Measurements from ENCODE around the gene GPR68.
"Not testable (repeated sequence)": the region's sequence is repeated elsewhere in the genome, so short reads cannot be mapped to it uniquely, and the experiment has no call there.

Gene GPR68

DNA sequence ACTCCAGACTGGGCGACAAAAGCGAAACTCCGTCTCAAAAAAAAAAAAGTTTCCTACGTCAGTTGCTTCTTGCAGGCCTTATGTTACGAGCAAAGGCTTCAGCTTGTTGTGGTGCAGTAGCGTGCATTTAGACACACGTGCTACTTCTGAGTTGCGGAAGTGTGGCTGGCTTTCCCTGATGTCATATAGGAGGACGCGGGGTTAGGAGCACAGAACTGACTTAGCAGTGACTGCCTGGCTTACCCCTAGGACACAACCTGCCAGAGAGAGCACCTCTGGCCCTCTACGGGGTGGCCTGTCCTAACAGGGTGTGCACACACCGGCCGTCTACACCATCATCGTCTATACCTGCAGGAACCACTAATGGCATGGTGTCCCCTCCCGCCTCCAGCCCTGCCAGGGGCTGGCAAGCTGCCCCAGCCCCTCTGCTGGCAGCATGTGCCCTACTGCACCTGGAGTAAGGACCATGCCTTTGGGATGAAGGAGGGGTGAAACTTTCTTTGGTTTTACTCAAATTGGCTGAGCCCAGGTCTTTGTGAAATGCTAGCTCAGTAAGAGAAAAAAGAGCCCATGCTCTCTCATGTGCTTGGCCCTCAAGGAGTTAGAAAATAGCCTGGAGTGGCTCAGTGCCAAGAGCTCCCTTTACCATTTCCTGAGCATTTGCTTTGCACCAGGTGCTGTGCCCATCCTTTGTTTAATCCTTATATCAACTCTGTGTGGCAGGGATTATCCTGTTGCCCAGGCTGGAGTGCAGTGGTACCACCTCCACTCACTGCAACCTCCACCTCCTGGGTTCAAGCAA lies 1.7 kb upstream of the GPR68 start:
- Histone ChIP-seq H2BK15ac (ENCODE audit: low read length) (no peak overlapping the region), H3K9ac (ENCODE audit: low read depth, low read length, poor library complexity) (no peak overlapping the region), H3K9me3 (replicated peaks in 1 of 2; ENCODE audit: control insufficient read depth in 2 of 2, insufficient read depth in 1 of 2, low read depth in 1 of 2, low read length in 2 of 2) (no peaks in the 10 kb centered on the region), H3K4me2 (ENCODE audit: insufficient read depth, low read length, poor library complexity, severe bottlenecking) (no peak overlapping the region), H4K8ac (ENCODE audit: low read depth, low read length) (no peak overlapping the region), H3K27ac (replicated peaks; ENCODE audit: low read length) (no peak overlapping the region), H3K4ac (ENCODE audit: low read length) (peak overlapping the region; percentile 19), H3K27me3 (ENCODE audit: control insufficient read depth in 3 of 3, insufficient read depth in 3 of 3, low read depth in 1 of 3, low read length in 3 of 3) (peaks cover 0 to 23% (median 0%) of the 10 kb centered on the region in 3 experiments), H4K91ac (ENCODE audit: low read depth, low read length, poor library complexity) (no peak overlapping the region), H2AK5ac (ENCODE audit: low read depth, low read length) (peak overlapping the region; percentile 67), H3K23ac (ENCODE audit: low read depth, low read length, poor library complexity) (no peak overlapping the region), H2AFZ (ENCODE audit: low read length) (no peak overlapping the region), H3K4me1 (ENCODE audit: control insufficient read depth in 2 of 2, insufficient read depth in 1 of 2, low read depth in 1 of 2, low read length in 2 of 2) (peaks cover 10 to 22% of the 10 kb centered on the region in 2 donors), H2BK120ac (ENCODE audit: low read depth, low read length) (no peak overlapping the region), H2BK12ac (ENCODE audit: low read length) (no peak overlapping the region), H3K79me1 (ENCODE audit: low read depth, low read length) (no peaks in the 10 kb centered on the region), H3K36me3 (replicated peaks in 1 of 2; ENCODE audit: control insufficient read depth in 2 of 2, insufficient read depth in 2 of 2, low read length in 2 of 2) (no peaks in the 10 kb centered on the region), H3K18ac (ENCODE audit: low read length) (no peak overlapping the region), H3K14ac (ENCODE audit: low read length) (no peak overlapping the region), H3K4me3 (ENCODE audit: low read length in 2 of 2) (no peak overlapping the region), H2BK5ac (ENCODE audit: low read length) (no peak overlapping the region)
- no CpG with 5 or more reads among the region's 15 CpGs for WGBS, 2 donors (ENCODE audit: extremely low coverage in 2 of 2, insufficient read length in 2 of 2, insufficient replicate concordance in 1 of 2)
- DNase-seq (ENCODE audit: low spot score), result no peak

- H2AK5ac ChIP-seq (ENCODE audit: low read depth, low read length), result peak overlapping the region; percentile 4
- not testable (repeated sequence) for H3K14ac ChIP-seq (ENCODE audit: low read length); H4K91ac ChIP-seq (ENCODE audit: low read depth, low read length, poor library complexity); H2BK12ac ChIP-seq (ENCODE audit: low read length); H4K8ac ChIP-seq (ENCODE audit: low read depth, low read length); H3K4me3 ChIP-seq (ENCODE audit: low read length in 2 of 2); H2BK120ac ChIP-seq (ENCODE audit: low read depth, low read length); H3K9me3 ChIP-seq (replicated peaks in 1 of 2; ENCODE audit: control insufficient read depth in 2 of 2, insufficient read depth in 1 of 2, low read depth in 1 of 2, low read length in 2 of 2); H2AFZ ChIP-seq (ENCODE audit: low read length); H3K23ac ChIP-seq (ENCODE audit: low read depth, low read length, poor library complexity); H3K18ac ChIP-seq (ENCODE audit: low read length); H3K9ac ChIP-seq (ENCODE audit: low read depth, low read length, poor library complexity); H3K4me2 ChIP-seq (ENCODE audit: insufficient read depth, low read length, poor library complexity, severe bottlenecking); H2BK15ac ChIP-seq (ENCODE audit: low read length); H3K4ac ChIP-seq (ENCODE audit: low read length); DNase-seq (ENCODE audit: low spot score); H3K79me1 ChIP-seq (ENCODE audit: low read depth, low read length); H2BK5ac ChIP-seq (ENCODE audit: low read length); H3K36me3 ChIP-seq (replicated peaks in 1 of 2; ENCODE audit: control insufficient read depth in 2 of 2, insufficient read depth in 2 of 2, low read length in 2 of 2); H3K27ac ChIP-seq (replicated peaks; ENCODE audit: low read length)
- WGBS, 2 donors (ENCODE audit: extremely low coverage in 2 of 2, insufficient read length in 2 of 2, insufficient replicate concordance in 1 of 2), result no CpG with 5 or more reads among the region's 8 CpGs
- peaks cover 10 to 20% of the 10 kb centered on the region in 2 donors for H3K4me1 ChIP-seq (ENCODE audit: control insufficient read depth in 2 of 2, insufficient read depth in 1 of 2, low read depth in 1 of 2, low read length in 2 of 2)
- H3K27me3 ChIP-seq (ENCODE audit: control insufficient read depth in 3 of 3, insufficient read depth in 3 of 3, low read depth in 1 of 3, low read length in 3 of 3), result peaks cover 0 to 23% (median 0%) of the 10 kb centered on the region in 3 experiments
Observed at GRCh38 chr14:91245616-91246015, 1.1 kb upstream of the GPR68 start.

DNA sequence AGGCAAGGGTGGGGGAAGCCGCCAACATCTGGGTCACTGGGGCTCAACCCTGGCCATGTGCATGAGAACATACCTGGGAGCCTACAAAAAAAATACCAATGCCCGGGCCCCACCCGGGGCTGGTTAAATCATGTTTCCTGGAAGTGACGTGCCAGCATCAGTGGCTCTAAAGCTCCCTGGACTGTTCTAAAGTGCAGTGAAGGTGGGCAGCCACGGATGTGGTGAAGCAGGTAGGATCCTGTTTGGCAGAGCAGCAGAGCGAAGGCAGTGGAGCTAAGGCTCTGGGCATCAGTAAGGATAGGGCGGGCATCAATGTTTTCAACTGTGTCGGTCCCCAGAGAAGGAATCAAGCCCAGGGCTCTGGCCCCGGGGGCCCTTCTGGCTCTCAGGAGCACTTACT lies 525 bp upstream of the GPR68 start:
- peaks cover 7 to 14% of the 10 kb centered on the region in 2 donors for H3K4me1 ChIP-seq (ENCODE audit: control insufficient read depth in 2 of 2, insufficient read depth in 1 of 2, low read depth in 1 of 2, low read length in 2 of 2)
- no peaks in the 10 kb centered on the region for H3K36me3 ChIP-seq (replicated peaks in 1 of 2; ENCODE audit: control insufficient read depth in 2 of 2, insufficient read depth in 2 of 2, low read length in 2 of 2)
- H4K91ac ChIP-seq (ENCODE audit: low read depth, low read length, poor library complexity), result no peak overlapping the region
- no peak overlapping the region for H2BK12ac ChIP-seq (ENCODE audit: low read length)
- H2BK5ac ChIP-seq (ENCODE audit: low read length), result no peak overlapping the region
- H2BK120ac ChIP-seq (ENCODE audit: low read depth, low read length), result no peak overlapping the region
- no peak for DNase-seq (ENCODE audit: low spot score)
- H2BK15ac ChIP-seq (ENCODE audit: low read length), result peak overlapping the region; percentile 15
- H3K9me3 ChIP-seq (replicated peaks in 1 of 2; ENCODE audit: control insufficient read depth in 2 of 2, insufficient read depth in 1 of 2, low read depth in 1 of 2, low read length in 2 of 2), result no peaks in the 10 kb centered on the region
- peaks cover 0 to 23% (median 0%) of the 10 kb centered on the region in 3 experiments for H3K27me3 ChIP-seq (ENCODE audit: control insufficient read depth in 3 of 3, insufficient read depth in 3 of 3, low read depth in 1 of 3, low read length in 3 of 3)
- no peak overlapping the region for H3K4ac ChIP-seq (ENCODE audit: low read length)
- no peak overlapping the region for H3K9ac ChIP-seq (ENCODE audit: low read depth, low read length, poor library complexity)
- no peak overlapping the region for H4K8ac ChIP-seq (ENCODE audit: low read depth, low read length)
- peak overlapping the region; percentile 33 for H3K18ac ChIP-seq (ENCODE audit: low read length)
- H2AK5ac ChIP-seq (ENCODE audit: low read depth, low read length), result peak overlapping the region; percentile 4
- H2AFZ ChIP-seq (ENCODE audit: low read length), result peak overlapping the region; percentile 89
- no peak overlapping the region for H3K23ac ChIP-seq (ENCODE audit: low read depth, low read length, poor library complexity)
- no peak overlapping the region for H3K14ac ChIP-seq (ENCODE audit: low read length)
- no peak overlapping the region for H3K27ac ChIP-seq (replicated peaks; ENCODE audit: low read length)
- H3K4me3 ChIP-seq (ENCODE audit: low read length in 2 of 2), result no peak overlapping the region
- H3K4me2 ChIP-seq (ENCODE audit: insufficient read depth, low read length, poor library complexity, severe bottlenecking), result no peak overlapping the region
- H3K79me1 ChIP-seq (ENCODE audit: low read depth, low read length), result no peaks in the 10 kb centered on the region
- no CpG with 5 or more reads among the region's 9 CpGs for WGBS, 2 donors (ENCODE audit: extremely low coverage in 2 of 2, insufficient read length in 2 of 2, insufficient replicate concordance in 1 of 2)

- Histone ChIP-seq H3K9me3 (replicated peaks in 1 of 2; ENCODE audit: control insufficient read depth in 2 of 2, insufficient read depth in 1 of 2, low read depth in 1 of 2, low read length in 2 of 2) (peaks cover 0 to 2% of the 10 kb centered on the region in 2 donors), H3K79me1 (ENCODE audit: low read depth, low read length) (no peaks in the 10 kb centered on the region), H3K4me2 (ENCODE audit: insufficient read depth, low read length, poor library complexity, severe bottlenecking) (no peak overlapping the region), H2BK5ac (ENCODE audit: low read length) (no peak overlapping the region), H3K18ac (ENCODE audit: low read length) (no peak overlapping the region), H3K9ac (ENCODE audit: low read depth, low read length, poor library complexity) (no peak overlapping the region), H2BK12ac (ENCODE audit: low read length) (no peak overlapping the region), H2BK15ac (ENCODE audit: low read length) (no peak overlapping the region), H3K23ac (ENCODE audit: low read depth, low read length, poor library complexity) (no peak overlapping the region), H3K36me3 (replicated peaks in 1 of 2; ENCODE audit: control insufficient read depth in 2 of 2, insufficient read depth in 2 of 2, low read length in 2 of 2) (no peaks in the 10 kb centered on the region), H2AK5ac (ENCODE audit: low read depth, low read length) (no peak overlapping the region), H3K4ac (ENCODE audit: low read length) (no peak overlapping the region), H3K14ac (ENCODE audit: low read length) (no peak overlapping the region), H4K8ac (ENCODE audit: low read depth, low read length) (no peak overlapping the region), H3K4me1 (ENCODE audit: control insufficient read depth in 2 of 2, insufficient read depth in 1 of 2, low read depth in 1 of 2, low read length in 2 of 2) (peaks cover 5 to 10% of the 10 kb centered on the region in 2 donors), H3K27ac (replicated peaks; ENCODE audit: low read length) (no peak overlapping the region), H3K27me3 (ENCODE audit: control insufficient read depth in 3 of 3, insufficient read depth in 3 of 3, low read depth in 1 of 3, low read length in 3 of 3) (peaks cover 0 to 23% (median 0%) of the 10 kb centered on the region in 3 experiments), H4K91ac (ENCODE audit: low read depth, low read length, poor library complexity) (no peak overlapping the region), H2BK120ac (ENCODE audit: low read depth, low read length) (no peak overlapping the region), H3K4me3 (ENCODE audit: low read length in 2 of 2) (no peak overlapping the region), H2AFZ (ENCODE audit: low read length) (no peak overlapping the region)
- WGBS, 2 donors (ENCODE audit: extremely low coverage in 2 of 2, insufficient read length in 2 of 2, insufficient replicate concordance in 1 of 2), result no CpG with 5 or more reads among the region's 6 CpGs
- no peak for DNase-seq (ENCODE audit: low spot score)
Observed at GRCh38 chr14:91243074-91243471, 1.4 kb downstream of the GPR68 start.
